ENCODE data around the gene BCAR3. TPM values are rescaled to one million over a fixed set of nuclear protein-coding genes. Genes with fewer than 3 reads are reported as not detected.
A peak's percentile ranks its signal among the peaks of the same experiment; 100 is the strongest.
"Not testable (repeated sequence)": the region's sequence is repeated elsewhere in the genome, so short reads cannot be mapped to it uniquely, and the experiment has no call there.

BCAR3 gene
- total RNA-seq, 1 donor from 2014 or later = 16.6 TPM

GRCh38 chr1:93592551-93592949, 89.1 kb downstream of the BCAR3 start:
- Mint-ChIP-seq H3K9me3 (no peaks in the 10 kb centered on the region), H3K36me3 (peaks cover 26% of the 10 kb centered on the region), H3K27me3 (no peaks in the 10 kb centered on the region), H3K27ac (peak overlapping the region; percentile 91), H3K4me3 (peak overlapping the region; percentile 80), H3K4me1 (ENCODE audit: unreplicated experiment) (peaks cover 78% of the 10 kb centered on the region)
- TF ChIP-seq, protein P1, sequence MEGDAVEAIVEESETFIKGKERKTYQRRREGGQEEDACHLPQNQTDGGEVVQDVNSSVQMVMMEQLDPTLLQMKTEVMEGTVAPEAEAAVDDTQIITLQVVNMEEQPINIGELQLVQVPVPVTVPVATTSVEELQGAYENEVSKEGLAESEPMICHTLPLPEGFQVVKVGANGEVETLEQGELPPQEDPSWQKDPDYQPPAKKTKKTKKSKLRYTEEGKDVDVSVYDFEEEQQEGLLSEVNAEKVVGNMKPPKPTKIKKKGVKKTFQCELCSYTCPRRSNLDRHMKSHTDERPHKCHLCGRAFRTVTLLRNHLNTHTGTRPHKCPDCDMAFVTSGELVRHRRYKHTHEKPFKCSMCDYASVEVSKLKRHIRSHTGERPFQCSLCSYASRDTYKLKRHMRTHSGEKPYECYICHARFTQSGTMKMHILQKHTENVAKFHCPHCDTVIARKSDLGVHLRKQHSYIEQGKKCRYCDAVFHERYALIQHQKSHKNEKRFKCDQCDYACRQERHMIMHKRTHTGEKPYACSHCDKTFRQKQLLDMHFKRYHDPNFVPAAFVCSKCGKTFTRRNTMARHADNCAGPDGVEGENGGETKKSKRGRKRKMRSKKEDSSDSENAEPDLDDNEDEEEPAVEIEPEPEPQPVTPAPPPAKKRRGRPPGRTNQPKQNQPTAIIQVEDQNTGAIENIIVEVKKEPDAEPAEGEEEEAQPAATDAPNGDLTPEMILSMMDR (conservative IDR thresholded peaks at IDR 0.05) = no peak
- no peak for DNase-seq (ENCODE audit: extremely low spot score, unreplicated experiment)

DNA sequence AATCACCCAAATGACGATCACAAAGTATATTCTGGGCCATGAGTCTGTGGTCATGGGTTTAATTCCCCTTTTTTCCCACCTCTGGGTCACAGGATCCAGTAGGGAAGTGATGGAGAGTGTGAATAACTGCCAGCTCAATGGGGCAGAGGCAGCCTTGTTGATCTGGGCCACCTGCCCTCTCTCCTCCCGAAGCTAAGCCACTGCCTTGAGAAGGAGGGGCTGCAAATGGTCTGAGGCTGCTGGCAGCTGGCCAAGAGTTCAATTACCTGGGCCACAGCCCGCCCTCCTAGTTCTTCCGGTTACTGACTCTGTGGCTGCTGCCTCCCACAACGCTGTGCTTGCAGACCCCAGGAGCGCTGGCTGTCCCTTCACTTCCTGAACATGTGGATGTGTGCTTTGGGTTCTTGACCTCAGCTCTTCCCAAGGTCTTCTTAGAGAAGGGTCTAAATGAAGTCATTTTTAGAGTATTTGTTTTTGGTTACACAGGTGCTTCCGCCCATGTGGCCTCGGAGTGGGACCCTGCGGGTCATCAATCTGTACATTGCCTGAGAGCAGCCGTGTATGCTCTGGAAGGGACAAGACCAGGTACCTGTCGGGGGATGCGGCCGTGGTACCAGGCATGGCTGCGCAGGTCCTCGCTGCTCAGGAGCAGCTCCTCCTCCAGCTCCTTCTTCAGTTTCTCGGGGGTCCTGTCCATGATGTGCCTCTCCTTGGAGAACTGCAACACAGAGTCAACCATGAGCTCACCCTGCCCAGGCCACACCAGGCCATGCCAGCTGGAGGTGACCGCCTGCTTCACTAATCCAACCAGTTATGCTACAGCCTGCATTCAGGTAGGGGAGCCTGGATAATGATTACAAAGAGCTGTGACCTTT, 89.7 kb downstream of the BCAR3 start:
- peak overlapping the region; percentile 91 for H3K27ac Mint-ChIP-seq
- H3K4me3 Mint-ChIP-seq = peak overlapping the region; percentile 80
- H3K9me3 Mint-ChIP-seq = no peaks in the 10 kb centered on the region
- H3K36me3 Mint-ChIP-seq = peaks cover 29% of the 10 kb centered on the region
- no peaks in the 10 kb centered on the region for H3K27me3 Mint-ChIP-seq
- TF ChIP-seq, protein P1 (conservative IDR thresholded peaks at IDR 0.05) = no peak
- peak; percentile 85 for DNase-seq (ENCODE audit: extremely low spot score, unreplicated experiment)
- peaks cover 76% of the 10 kb centered on the region for H3K4me1 Mint-ChIP-seq (ENCODE audit: unreplicated experiment)

DNA sequence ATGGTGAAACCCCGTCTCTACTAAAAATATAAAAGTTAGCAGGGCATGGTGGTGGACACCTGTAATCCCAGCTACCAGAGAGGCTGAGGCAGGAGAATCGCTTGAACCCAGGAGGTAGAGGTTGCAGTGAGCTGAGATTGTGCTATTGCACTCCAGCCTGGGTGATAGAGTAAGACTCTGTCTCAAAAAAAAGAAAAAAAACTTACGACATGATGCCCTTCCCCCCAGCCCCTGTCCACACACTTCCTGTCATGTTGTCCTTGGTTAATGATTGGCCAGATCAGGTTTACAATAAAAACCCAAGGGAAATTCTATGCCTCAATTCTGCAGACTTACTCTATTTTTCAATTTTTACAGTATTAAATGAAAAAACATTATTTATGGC, 90.4 kb downstream of the BCAR3 start:
- Mint-ChIP-seq H3K27ac (peak overlapping the region; percentile 91), H3K36me3 (peaks cover 31% of the 10 kb centered on the region), H3K4me1 (ENCODE audit: unreplicated experiment) (peaks cover 70% of the 10 kb centered on the region), H3K4me3 (peak overlapping the region; percentile 80)
- DNase-seq (ENCODE audit: extremely low spot score, unreplicated experiment); H3K27me3 Mint-ChIP-seq; H3K9me3 Mint-ChIP-seq: not testable (repeated sequence)

- Mint-ChIP-seq H3K36me3 (peaks cover 31% of the 10 kb centered on the region), H3K9me3 (no peaks in the 10 kb centered on the region), H3K27me3 (no peaks in the 10 kb centered on the region), H3K4me3 (no peak overlapping the region), H3K27ac (no peak overlapping the region), H3K4me1 (ENCODE audit: unreplicated experiment) (peaks cover 67% of the 10 kb centered on the region)
- DNase-seq (ENCODE audit: extremely low spot score, unreplicated experiment) = no peak
- TF ChIP-seq, protein P1 (conservative IDR thresholded peaks at IDR 0.05) = no peak
Measured at GRCh38 chr1:93588955-93589354, 92.7 kb downstream of the BCAR3 start.

DNA sequence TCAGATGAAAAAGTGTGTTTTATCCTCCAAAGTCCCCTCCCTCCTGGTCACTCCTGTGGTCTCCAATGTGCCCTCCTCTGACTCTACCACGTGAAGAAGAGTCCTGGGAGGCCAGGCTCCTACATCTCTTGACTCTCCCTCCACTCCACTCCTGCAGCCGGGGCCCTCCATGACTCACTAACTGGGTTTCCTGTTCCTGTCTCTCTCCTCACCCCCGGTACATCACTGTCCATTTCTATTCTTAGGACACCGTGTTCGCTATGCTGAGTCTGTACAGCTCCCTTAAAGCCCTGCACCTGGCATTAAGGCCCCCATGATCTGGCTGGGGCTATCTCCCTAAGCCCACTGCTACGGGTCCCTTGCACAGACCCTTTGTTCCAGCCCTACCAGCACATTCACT, 93.4 kb downstream of the BCAR3 start:
- H3K9me3 Mint-ChIP-seq = no peaks in the 10 kb centered on the region
- no peaks in the 10 kb centered on the region for H3K27me3 Mint-ChIP-seq
- peak overlapping the region; percentile 27 for H3K27ac Mint-ChIP-seq
- peak overlapping the region; percentile 37 for H3K4me3 Mint-ChIP-seq
- TF ChIP-seq, protein P1 (conservative IDR thresholded peaks at IDR 0.05) = no peak
- peaks cover 65% of the 10 kb centered on the region for H3K4me1 Mint-ChIP-seq (ENCODE audit: unreplicated experiment)
- peaks cover 33% of the 10 kb centered on the region for H3K36me3 Mint-ChIP-seq
- DNase-seq (ENCODE audit: extremely low spot score, unreplicated experiment) = no peak

GRCh38 chr1:93587354-93587753, 94.3 kb downstream of the BCAR3 start:
- peaks cover 67% of the 10 kb centered on the region for H3K4me1 Mint-ChIP-seq (ENCODE audit: unreplicated experiment)
- peak overlapping the region; percentile 84 for H3K27ac Mint-ChIP-seq
- H3K36me3 Mint-ChIP-seq = peaks cover 39% of the 10 kb centered on the region
- H3K9me3 Mint-ChIP-seq = no peaks in the 10 kb centered on the region
- TF ChIP-seq, protein P1 (conservative IDR thresholded peaks at IDR 0.05) = no peak
- no peak overlapping the region for H3K4me3 Mint-ChIP-seq
- no peaks in the 10 kb centered on the region for H3K27me3 Mint-ChIP-seq
- no peak for DNase-seq (ENCODE audit: extremely low spot score, unreplicated experiment)

All from type B pancreatic cell (in vitro differentiated cells).